ENCODE data around the gene S100A9.

GRCh38 chr1:153401461-153401860, 43.8 kb downstream of the S100A9 start:
- TF ChIP-seq CTCF (IDR thresholded peaks at IDR 0.05) (no peak), TCF7L2 (IDR thresholded peaks at IDR 0.05; ENCODE audit: low read depth, low read length) (no peak), POLR2AphosphoS5 (IDR thresholded peaks at IDR 0.05; ENCODE audit: low read depth, low read length) (no peak), REST (IDR thresholded peaks at IDR 0.05; ENCODE audit: insufficient read depth in 1 of 2, low read depth in 2 of 2, low read length in 1 of 2) (no peak), SIN3A (IDR thresholded peaks at IDR 0.05; ENCODE audit: borderline replicate concordance, insufficient read depth, low read depth, low read length) (no peak)

All from Panc1 (cell line).